Subcutaneous adipose tissue (tissue), 4 donors: ENCODE measurements around the gene EPB41. TPM values are rescaled to one million over a fixed set of nuclear protein-coding genes. Genes with fewer than 3 reads are reported as not detected.

ENCODE experiments used
- CTCF ChIP-seq: fragments of 450-650 bp; IDR thresholded peaks from one replicate; pipeline ENCODE4 v1.5.1; 2016; ENCODE audit warnings: low read depth, mild to moderate bottlenecking, control low read depth, antibody characterized with exemption, moderate library complexity
- total RNA-seq, 4 donors: library from RNA; depleted of rRNA; stranded (reverse); fragments of >200 nt; gene quantifications; one replicate each; pipeline ENCODE4 v1.1.0, GENCODE V29; 2016

Gene EPB41
- total RNA-seq, 4 donors from 2014 or later = 30.8 to 66.1 (median 43.0) TPM

DNA sequence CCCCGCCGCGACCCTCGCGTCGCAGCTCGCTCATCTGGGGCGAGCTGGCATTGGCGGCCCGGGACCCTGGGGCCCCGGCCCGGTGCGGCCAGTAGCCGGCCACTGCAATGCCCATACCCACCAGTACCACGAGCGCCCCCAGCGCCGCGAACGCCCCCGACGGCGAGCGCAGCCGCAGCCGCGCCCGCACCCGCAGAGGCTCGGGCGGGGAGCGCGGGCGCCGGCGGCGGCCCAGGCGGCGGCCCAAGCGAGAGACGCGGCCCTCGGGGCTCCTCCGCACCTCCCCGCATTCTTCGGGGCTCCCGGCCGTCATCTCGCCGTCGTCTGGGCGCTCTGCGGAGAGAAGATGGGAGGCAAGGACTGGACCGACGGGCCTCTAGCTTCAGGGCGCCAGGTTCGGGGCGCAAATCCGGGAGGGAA is 207.2 kb downstream of the EPB41 start:
- no peak for TF ChIP-seq CTCF

GRCh38 chr1:29121936-29122681 is 207.7 kb downstream of the EPB41 start:
- no peak for TF ChIP-seq CTCF

DNA sequence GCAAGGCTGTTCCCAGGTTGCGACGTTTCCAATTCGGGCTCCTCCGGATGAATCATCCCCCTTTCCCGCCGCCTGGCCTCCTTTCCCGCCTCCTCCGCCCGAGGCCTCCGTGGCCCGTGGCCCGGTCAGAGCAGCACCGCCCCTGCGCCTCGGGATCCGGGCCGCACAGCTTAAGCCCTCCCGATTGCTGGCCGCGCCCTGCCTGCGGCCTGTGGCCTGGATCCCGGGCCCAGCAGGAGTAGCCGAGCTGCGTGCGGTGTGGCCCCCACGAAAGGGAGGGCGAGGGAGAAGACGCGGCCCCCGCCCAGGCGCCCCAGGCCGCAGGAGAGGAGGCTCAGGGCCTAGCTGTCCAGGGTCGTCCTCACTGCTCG is 208.3 kb downstream of the EPB41 start:
- no peak for TF ChIP-seq CTCF

- no peak for TF ChIP-seq CTCF
These were observed 208.9 kb downstream of the EPB41 start for GRCh38 chr1:29123053-29123886.

GRCh38 chr1:29123887-29124365 is 209.6 kb downstream of the EPB41 start, which contains the start of gene TMEM200B:
Gene TMEM200B (minus strand): TSS chr1:29123903. CDS start chr1:29121828, 2,075 bp downstream.
- TF ChIP-seq CTCF = no peak

GRCh38 chr1:29124366-29125236 is 210.2 kb downstream of the EPB41 start:
- TF ChIP-seq CTCF = no peak
